Caco-2 (cell line): Measurements from ENCODE around the gene TMEM203. TPM values are rescaled to one million over a fixed set of nuclear protein-coding genes. Genes with fewer than 3 reads are reported as not detected.

Source experiments
- BruUV-seq: library from RNA; stranded (reverse); fragments of 400-500 nt; replicated peaks from 2 replicates; lab custom pipeline; 2021; lab: Mats Ljungman, UMichigan
- CTCF ChIA-PET: fragments of 300-600 bp; sonication (Branson Sonifier 250); formaldehyde crosslinking; loops from one replicate; lab custom pipeline; 2022; ENCODE audit warnings: antibody characterized with exemption; lab: Charles Lee
- POLR2A ChIA-PET: fragments of 300-600 bp; sonication (Branson Sonifier 250); formaldehyde crosslinking; loops from one replicate; lab custom pipeline; 2022; ENCODE audit warnings: antibody characterized with exemption; lab: Charles Lee
- DNase-seq, 2 experiments: peaks; one replicate each; pipeline versions ENCODE4 v3.0.0 to v3.0.0-alpha.2; 2020 to 2022
- H3K27me3 ChIP-seq: replicated peaks from 2 replicates; pipeline ENCODE4 v1.6.0; 2011; ENCODE audit warnings: low read length; ENCODE audit not compliant: control insufficient read depth, insufficient read depth
- H3K36me3 ChIP-seq: 2 replicates; pipeline ENCODE4 v1.5.1; 2011; ENCODE audit warnings: low read length; ENCODE audit not compliant: control insufficient read depth, insufficient read depth
- H3K4me1 ChIP-seq: fragments of 250-450 bp; sonication (Bioruptor Pico); 2 replicates; pipeline ENCODE4 v1.5.1; 2020; ENCODE audit warnings: mild to moderate bottlenecking
- H3K4me3 ChIP-seq: 2 replicates; pipeline ENCODE4 v1.5.1; 2011; ENCODE audit warnings: low read depth, mild to moderate bottlenecking, control low read depth, low read length
- H3K9me3 ChIP-seq: fragments of 250-450 bp; sonication (Bioruptor Pico); 2 replicates; pipeline ENCODE4 v1.5.1; 2020; ENCODE audit warnings: mild to moderate bottlenecking, moderate library complexity
- H3K27ac Mint-ChIP-seq: one replicate; pipeline ENCODE4 v1.8.0; 2022; ENCODE audit warnings: mixed read lengths; ENCODE audit not compliant: unreplicated experiment
- H3K27me3 Mint-ChIP-seq: one replicate; pipeline ENCODE4 v1.8.0; 2022; ENCODE audit warnings: mixed read lengths; ENCODE audit not compliant: insufficient read depth, unreplicated experiment
- H3K36me3 Mint-ChIP-seq: one replicate; pipeline ENCODE4 v1.8.0; 2022; ENCODE audit warnings: mild to moderate bottlenecking, mixed read lengths; ENCODE audit not compliant: insufficient read depth, unreplicated experiment
- H3K4me1 Mint-ChIP-seq: one replicate; pipeline ENCODE4 v1.8.0; 2022; ENCODE audit warnings: low read depth, mixed read lengths; ENCODE audit not compliant: unreplicated experiment
- H3K4me3 Mint-ChIP-seq: one replicate; pipeline ENCODE4 v1.8.0; 2022; ENCODE audit warnings: mild to moderate bottlenecking, moderate library complexity, mixed read lengths; ENCODE audit not compliant: unreplicated experiment
- H3K9me3 Mint-ChIP-seq: one replicate; pipeline ENCODE4 v1.8.0; 2022; ENCODE audit warnings: mixed read lengths; ENCODE audit not compliant: unreplicated experiment
- CTCF ChIP-seq, 2 experiments: fragments of 200-600 bp in 1 of 2; IDR thresholded peaks; 1 replicate in 1 of 2; 2 replicates in 1 of 2; pipeline versions ENCODE4 v1.5.1 to v1.8.0; 2011 to 2022; ENCODE audit warnings: antibody characterized with exemption in 1 of 2, control low read depth in 1 of 2, inconsistent platforms in 1 of 2, low read depth in 1 of 2, low read length in 1 of 2, mild to moderate bottlenecking in 1 of 2, moderate library complexity in 1 of 2; ENCODE audit not compliant: insufficient read depth in 1 of 2, severe bottlenecking in 1 of 2, unreplicated experiment in 1 of 2
- intact Hi-C: fragments of 100-400 bp; cut with micrococcal nuclease; formaldehyde crosslinking; loops from one replicate; pipeline ENCODE4 v1.10.0; 2022; ENCODE audit not compliant: unreplicated experiment
- total RNA-seq: library from RNA; stranded (reverse); gene quantifications from 2 replicates; pipeline ENCODE4 v1.2.3, GENCODE V29; 2022

TMEM203 gene
- total RNA-seq, 1 experiment from 2014 or later = 38.4 TPM

- Histone ChIP-seq H3K4me1 (peaks cover 32% of the 10 kb centered on the region), H3K27me3 (no peaks in the 10 kb centered on the region), H3K36me3 (peaks cover 2% of the 10 kb centered on the region), H3K4me3 (no peak overlapping the region), H3K9me3 (no peaks in the 10 kb centered on the region)
- intact Hi-C loops = no loop called here
- Mint-ChIP-seq H3K27me3 (no peaks in the 10 kb centered on the region), H3K4me3 (no peak overlapping the region), H3K4me1 (peaks cover 15% of the 10 kb centered on the region), H3K36me3 (peaks cover 30% of the 10 kb centered on the region), H3K9me3 (no peaks in the 10 kb centered on the region), H3K27ac (peak overlapping the region; percentile 61)
- POLR2A ChIA-PET = no interaction called here
- TF ChIP-seq CTCF (IDR thresholded peaks at IDR 0.05; ENCODE audit: insufficient read depth in 1 of 2, low read depth in 1 of 2, low read length in 1 of 2, severe bottlenecking in 1 of 2, unreplicated experiment in 1 of 2) = no peak
- CTCF ChIA-PET = interaction anchor here (0.7 to 1.1 kb wide), 2 partner anchors 33 to 42 kb away, joined by 3 to 4 read pairs; no protein-coding TSS in a partner anchor
- BruUV-seq = no TSS peak
- DNase-seq = no peak
These were observed 10.5 kb downstream of the TMEM203 start for GRCh38 chr9:137194909-137195308.

- Mint-ChIP-seq H3K27ac (no peak overlapping the region), H3K4me3 (no peak overlapping the region), H3K36me3 (peaks cover 28% of the 10 kb centered on the region), H3K4me1 (peaks cover 15% of the 10 kb centered on the region), H3K9me3 (no peaks in the 10 kb centered on the region), H3K27me3 (no peaks in the 10 kb centered on the region)
- Histone ChIP-seq H3K4me1 (peaks cover 35% of the 10 kb centered on the region), H3K4me3 (no peak overlapping the region), H3K36me3 (peaks cover 2% of the 10 kb centered on the region), H3K27me3 (no peaks in the 10 kb centered on the region), H3K9me3 (no peaks in the 10 kb centered on the region)
- CTCF ChIA-PET = no interaction called here
- POLR2A ChIA-PET = no interaction called here
- BruUV-seq = no TSS peak
- no peak for DNase-seq
- no peak for TF ChIP-seq CTCF (IDR thresholded peaks at IDR 0.05; ENCODE audit: insufficient read depth in 1 of 2, low read depth in 1 of 2, low read length in 1 of 2, severe bottlenecking in 1 of 2, unreplicated experiment in 1 of 2)
- intact Hi-C loops = no loop called here
These were observed 11.1 kb downstream of the TMEM203 start for GRCh38 chr9:137194388-137194787.

GRCh38 chr9:137193771-137194170 lies 11.7 kb downstream of the TMEM203 start:
- Mint-ChIP-seq H3K9me3 (no peaks in the 10 kb centered on the region), H3K4me1 (peaks cover 15% of the 10 kb centered on the region), H3K27me3 (no peaks in the 10 kb centered on the region), H3K4me3 (no peak overlapping the region), H3K27ac (no peak overlapping the region), H3K36me3 (peaks cover 33% of the 10 kb centered on the region)
- Histone ChIP-seq H3K4me1 (peaks cover 29% of the 10 kb centered on the region), H3K9me3 (no peaks in the 10 kb centered on the region), H3K4me3 (no peak overlapping the region), H3K27me3 (no peaks in the 10 kb centered on the region), H3K36me3 (peaks cover 2% of the 10 kb centered on the region)
- no peak for TF ChIP-seq CTCF (IDR thresholded peaks at IDR 0.05; ENCODE audit: insufficient read depth in 1 of 2, low read depth in 1 of 2, low read length in 1 of 2, severe bottlenecking in 1 of 2, unreplicated experiment in 1 of 2)
- DNase-seq = no peak
- ChIA-PET CTCF (no interaction called here), POLR2A (no interaction called here)
- intact Hi-C loops = no loop called here
- BruUV-seq = no TSS peak
